KBM-7 (cell line): ENCODE data around the gene NGB.

Source experiments
- DNase-seq: peaks from one replicate; pipeline ENCODE4 v3.0.0-alpha.2; 2015
- in situ Hi-C: fragments of 300-500 bp; cut with MboI; formaldehyde crosslinking; loops from 2 replicates; pipeline ENCODE4 v1.14.3; 2020; ENCODE audit warnings: low sequenced_read_pairs, low pct_unique_long_range_greater_than_20kb, mixed read lengths

NGB gene

GRCh38 chr14:77245820-77246219, 25.2 kb downstream of the NGB start:
- DNase-seq, result no peak
- in situ Hi-C loops, result no loop called here

- in situ Hi-C loops, result no loop called here
- DNase-seq, result peak; percentile 48
Observed at GRCh38 chr14:77243853-77244252, 27.2 kb downstream of the NGB start.

- DNase-seq, result no peak
- in situ Hi-C loops, result no loop called here
Observed at GRCh38 chr14:77242752-77243151, 28.3 kb downstream of the NGB start.

- in situ Hi-C loops, result no loop called here
- DNase-seq, result no peak
Observed at GRCh38 chr14:77241955-77242354, 29.1 kb downstream of the NGB start.

- in situ Hi-C loops, result no loop called here
Observed at GRCh38 chr14:77240336-77240915, 30.6 kb downstream of the NGB start.

GRCh38 chr14:77239412-77239811, 31.6 kb downstream of the NGB start:
- DNase-seq, result no peak
- in situ Hi-C loops, result no loop called here

More at GRCh38 chr14:77240336-77240915, 30.6 kb downstream of the NGB start:
- DNase-seq, result no peak

GRCh38 chr14:77238996-77239395, 32.0 kb downstream of the NGB start:
- DNase-seq, result no peak
- in situ Hi-C loops, result no loop called here

- no peak for DNase-seq
- in situ Hi-C loops, result no loop called here
Observed at GRCh38 chr14:77238356-77238755, 32.6 kb downstream of the NGB start.

GRCh38 chr14:77236814-77237213, 34.2 kb downstream of the NGB start:
- in situ Hi-C loops, result no loop called here
- DNase-seq, result no peak

- DNase-seq, result no peak
- in situ Hi-C loops, result no loop called here
Observed at GRCh38 chr14:77231721-77232120, 39.3 kb downstream of the NGB start.

- DNase-seq, result no peak
- in situ Hi-C loops, result no loop called here
Observed at GRCh38 chr14:77230914-77231313, 40.1 kb downstream of the NGB start.

- in situ Hi-C loops, result no loop called here
Observed at GRCh38 chr14:77228056-77228455, 43.0 kb downstream of the NGB start.

GRCh38 chr14:77225892-77226557, 45.0 kb downstream of the NGB start:
- DNase-seq, result no peak
- in situ Hi-C loops, result no loop called here

More at GRCh38 chr14:77228056-77228455, 43.0 kb downstream of the NGB start:
- DNase-seq, result no peak

GRCh38 chr14:77225254-77225653, 45.8 kb downstream of the NGB start:
- DNase-seq, result no peak
- in situ Hi-C loops, result no loop called here

- in situ Hi-C loops, result no loop called here
- DNase-seq, result peak; percentile 28
Observed at GRCh38 chr14:77224212-77224611, 46.8 kb downstream of the NGB start.

- DNase-seq, result no peak
- in situ Hi-C loops, result no loop called here
Observed at GRCh38 chr14:77222546-77223225, 48.3 kb downstream of the NGB start.

GRCh38 chr14:77221241-77221871, 49.6 kb downstream of the NGB start:
- no peak for DNase-seq
- in situ Hi-C loops, result no loop called here

GRCh38 chr14:77220246-77221017, 50.6 kb downstream of the NGB start:
- in situ Hi-C loops, result no loop called here
- DNase-seq, result no peak

GRCh38 chr14:77219591-77219990, 51.4 kb downstream of the NGB start:
- DNase-seq, result no peak
- in situ Hi-C loops, result no loop called here
